GM21529 (cell line): ENCODE data around the gene SYT3.
"Not testable (repeated sequence)": the region's sequence is repeated elsewhere in the genome, so short reads cannot be mapped to it uniquely, and the experiment has no call there.

Source experiments
- ATAC-seq: cut with Tn5 transposase; IDR thresholded peaks from one replicate; pipeline ENCODE4 v1.9.1; 2021; ENCODE audit not compliant: unreplicated experiment

SYT3 gene

GRCh38 chr19:50636317-50637085 is 3.2 kb downstream of the SYT3 start:
- no peak for ATAC-seq

GRCh38 chr19:50633973-50634372 is 5.7 kb downstream of the SYT3 start:
- ATAC-seq, result no peak

DNA sequence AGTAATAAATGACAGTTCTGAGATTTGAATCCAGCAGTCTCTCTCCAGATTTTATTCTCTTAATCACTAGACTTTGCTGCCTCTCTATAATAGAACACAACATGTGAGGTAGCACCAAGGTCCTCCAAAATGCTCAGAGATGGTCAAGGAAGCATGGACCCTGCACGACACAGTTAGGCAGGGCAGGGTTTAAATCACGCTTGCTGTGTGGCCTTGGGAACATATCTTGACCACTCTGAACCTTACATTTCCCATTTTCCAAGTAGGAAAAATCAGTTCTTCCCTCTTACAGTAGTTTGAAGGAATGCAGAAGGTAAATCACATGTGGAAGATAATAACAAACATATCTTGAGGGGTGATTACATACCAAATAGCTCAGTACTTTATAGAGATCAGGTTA is 6.3 kb downstream of the SYT3 start:
- no peak for ATAC-seq

GRCh38 chr19:50632151-50632835 is 7.4 kb downstream of the SYT3 start:
- ATAC-seq, result no peak

DNA sequence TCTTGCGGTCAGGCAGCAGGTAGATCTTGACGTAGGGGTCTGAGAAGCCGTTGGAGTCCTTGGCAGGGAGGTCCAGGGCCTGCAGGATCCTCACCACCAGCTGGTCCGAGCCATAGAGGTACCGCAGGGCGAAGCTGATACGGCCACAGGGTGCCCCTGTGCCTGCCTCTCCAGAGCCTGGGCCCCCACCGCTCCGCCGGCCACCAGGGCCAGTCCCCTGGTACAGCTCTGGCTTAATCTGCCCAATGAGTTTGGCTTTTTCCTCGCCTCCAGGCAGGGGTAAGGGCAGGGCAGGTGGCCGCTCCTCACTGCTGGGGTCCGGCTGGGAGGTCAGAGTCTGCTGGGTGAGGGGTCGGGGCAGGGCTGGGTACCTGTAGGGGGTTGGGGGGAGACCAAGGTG is 9.9 kb downstream of the SYT3 start:
- ATAC-seq, result no peak

GRCh38 chr19:50629194-50629593 is 10.5 kb downstream of the SYT3 start:
- ATAC-seq, result no peak

GRCh38 chr19:50628551-50628950 is 11.1 kb downstream of the SYT3 start:
- ATAC-seq, result no peak

DNA sequence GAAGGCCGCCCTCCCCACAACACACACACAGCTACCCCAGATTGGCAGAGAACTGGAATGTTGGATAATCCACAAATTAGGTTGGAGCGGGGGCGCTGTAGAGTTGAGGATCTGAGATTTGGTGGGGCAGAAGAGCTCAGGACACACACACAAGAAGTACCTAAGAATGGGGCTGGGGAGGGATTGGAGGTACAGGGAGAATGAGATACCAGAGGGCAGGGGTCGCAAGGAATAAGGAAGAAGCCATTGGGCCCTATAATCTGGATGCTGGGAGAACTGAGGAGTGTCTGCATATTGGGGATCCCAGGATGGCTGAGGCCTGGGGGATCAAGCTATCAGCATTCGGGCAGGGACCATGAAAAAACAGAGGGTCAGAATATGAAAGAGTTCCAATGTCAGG is 11.5 kb downstream of the SYT3 start:
- ATAC-seq, result no peak

GRCh38 chr19:50626795-50627194 is 12.9 kb downstream of the SYT3 start:
- ATAC-seq, result no peak

DNA sequence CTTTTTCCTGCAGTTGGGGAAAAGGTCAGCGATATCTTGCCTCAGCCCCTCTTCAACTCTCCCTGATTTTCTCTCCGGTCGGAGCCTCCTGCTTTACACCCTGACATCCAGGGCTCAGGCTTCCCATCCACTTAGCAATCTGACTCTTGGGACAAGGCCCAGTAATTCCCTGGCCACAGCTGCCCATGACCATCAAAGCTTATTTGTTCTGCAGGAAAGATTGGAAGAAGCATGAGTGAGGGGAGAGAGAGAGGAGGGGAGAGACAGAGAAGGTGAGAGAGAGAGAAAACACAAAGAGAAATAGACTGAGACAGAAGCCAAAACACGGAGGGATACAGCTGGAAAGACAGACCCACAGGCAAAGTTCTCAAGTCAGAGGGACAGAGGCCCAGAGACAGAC is 13.7 kb downstream of the SYT3 start:
- ATAC-seq, result no peak

DNA sequence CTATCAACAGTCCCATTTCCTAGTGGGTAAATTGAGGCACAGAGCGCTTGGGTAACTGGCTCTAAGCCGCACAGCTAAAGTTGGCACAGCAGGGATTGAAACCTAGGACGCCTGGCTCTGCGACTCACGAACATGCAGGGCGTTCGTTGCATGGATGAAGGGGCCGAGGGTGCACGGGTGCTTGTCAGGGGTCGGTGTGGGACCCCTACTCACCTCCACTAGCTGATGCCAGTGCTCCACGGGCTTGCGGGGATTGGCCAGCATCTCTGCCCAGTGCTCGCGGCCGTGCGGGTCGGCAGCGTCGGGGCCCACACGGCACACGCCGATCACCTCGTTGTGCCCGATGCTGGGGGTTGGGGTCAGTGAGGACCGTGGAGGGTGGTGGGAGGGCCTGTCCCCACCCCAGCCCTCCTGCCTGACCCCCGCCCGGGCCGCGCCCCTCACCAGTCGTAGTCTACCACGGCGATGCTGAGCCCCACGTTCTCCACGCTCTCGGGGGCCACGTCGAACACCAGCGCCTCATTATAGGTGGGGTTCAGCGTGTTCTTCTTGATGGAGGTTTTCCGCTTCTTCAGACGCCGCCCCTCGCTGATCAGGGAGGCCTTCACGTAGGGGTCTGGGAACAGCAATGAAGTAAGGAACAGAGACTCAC is 14.6 kb downstream of the SYT3 start:
- ATAC-seq, result no peak

- not testable (repeated sequence) for ATAC-seq
These were observed 19.2 kb downstream of the SYT3 start for GRCh38 chr19:50620394-50620906.

GRCh38 chr19:50619184-50619583 is 20.5 kb downstream of the SYT3 start:
- ATAC-seq, result not testable (repeated sequence)

DNA sequence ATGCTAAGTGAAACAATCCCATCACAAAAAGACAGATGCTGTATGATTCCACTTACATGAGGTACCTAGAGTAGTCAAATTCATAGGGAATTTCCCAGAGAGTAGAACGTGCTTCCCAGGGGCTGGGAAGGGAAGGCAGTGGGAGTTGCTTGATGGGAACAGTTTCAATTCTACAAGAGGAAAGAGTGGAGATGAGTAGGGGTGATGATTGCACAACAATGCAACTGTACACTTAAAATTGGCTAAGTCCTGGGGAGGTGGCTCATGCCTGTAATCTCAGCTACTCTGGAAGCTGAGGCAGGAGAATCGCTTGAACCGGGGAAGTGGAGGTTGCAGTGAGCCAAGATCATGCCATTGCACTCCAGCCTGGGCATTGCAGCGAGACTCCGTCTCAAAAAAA is 21.3 kb downstream of the SYT3 start:
- ATAC-seq, result not testable (repeated sequence)

- ATAC-seq, result not testable (repeated sequence)
These were observed 26.9 kb downstream of the SYT3 start for GRCh38 chr19:50612504-50613404.

DNA sequence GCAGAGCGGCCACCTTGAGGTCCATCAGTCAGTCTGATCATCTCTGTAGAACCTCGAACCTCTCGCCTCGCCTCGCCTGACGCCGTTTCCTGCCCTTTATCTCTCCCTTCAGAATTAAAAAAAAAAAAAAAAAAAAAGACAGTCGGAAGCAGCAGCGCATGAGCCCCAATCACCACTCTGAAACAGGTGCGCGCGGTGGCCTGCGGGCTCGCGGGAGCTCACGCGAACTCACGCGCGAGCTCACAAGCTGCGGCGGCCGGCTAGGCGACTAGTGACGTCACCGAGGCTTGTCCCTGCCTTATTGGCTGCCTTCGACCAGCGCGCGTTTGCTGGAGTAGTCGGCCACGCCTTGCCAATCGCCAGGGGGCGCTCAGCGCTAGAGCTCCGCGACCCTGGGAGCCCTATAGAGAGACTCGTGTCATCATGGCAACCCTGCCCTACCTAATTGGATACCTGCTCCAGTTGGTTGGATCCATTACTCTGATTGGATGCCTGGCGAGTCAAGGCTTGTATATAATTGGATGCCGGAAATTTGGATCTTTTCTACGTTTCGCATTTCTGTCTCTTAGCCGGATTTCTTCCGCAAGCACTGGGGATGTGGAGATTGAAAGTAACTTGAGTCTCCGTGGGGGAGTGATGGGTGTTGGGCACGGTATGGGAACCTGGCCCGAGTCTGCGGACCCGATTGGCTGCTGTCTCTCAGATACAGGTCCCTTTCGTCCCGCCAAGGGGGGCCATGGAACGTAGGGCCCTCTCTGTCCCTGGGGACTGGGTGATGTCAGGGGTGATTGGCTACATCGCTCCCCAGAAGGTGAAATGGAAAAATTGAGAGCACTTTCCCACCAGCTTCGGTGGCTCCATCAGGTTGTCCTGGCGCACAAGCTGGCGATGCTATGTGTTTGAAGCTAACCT is 31.6 kb downstream of the SYT3 start:
- ATAC-seq, result no peak

- ATAC-seq, result no peak
These were observed 32.3 kb downstream of the SYT3 start for GRCh38 chr19:50607388-50607787.

GRCh38 chr19:50606059-50606836 is 33.4 kb downstream of the SYT3 start:
- not testable (repeated sequence) for ATAC-seq
